Measurements from ENCODE around the gene FAM20C.

FAM20C gene

DNA sequence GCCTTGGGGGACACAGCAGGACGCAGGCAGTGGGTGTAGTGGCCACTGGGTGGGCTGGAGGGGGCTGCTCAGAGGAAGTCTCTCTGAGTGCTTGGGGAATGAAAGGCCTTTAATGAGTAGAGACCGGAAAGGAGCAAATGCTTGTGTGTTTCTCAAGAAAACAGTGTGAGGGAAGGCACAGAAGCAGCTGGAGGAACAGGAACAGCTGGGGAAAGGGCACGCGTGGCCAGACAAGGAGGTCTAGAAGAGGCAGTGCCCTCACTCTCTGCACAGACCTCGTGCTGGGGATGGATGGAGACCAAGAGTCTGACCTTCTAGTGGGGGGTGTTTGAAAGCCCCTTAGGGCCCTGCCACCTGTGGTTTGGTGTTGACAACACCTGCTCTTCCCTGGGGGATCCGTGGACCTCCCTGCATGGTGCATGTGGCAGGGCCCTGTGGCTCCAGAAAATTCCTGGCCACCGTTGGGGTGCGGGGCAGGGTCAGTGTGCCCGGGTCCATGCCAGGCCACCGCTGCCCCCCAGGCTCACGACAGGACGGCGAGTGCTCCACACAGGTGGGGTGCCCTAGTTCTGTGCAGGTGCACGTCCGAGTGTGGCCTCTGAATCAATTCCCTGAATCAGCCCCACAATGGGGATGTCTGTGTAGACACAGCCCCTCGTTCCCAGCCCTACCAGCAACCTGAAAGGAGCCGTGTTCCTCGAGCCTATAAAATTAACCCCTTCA is 25.9 kb upstream of the FAM20C start:
- 66% methylated on average over 18 of the region's 18 CpGs for WGBS
- H2AFZ ChIP-seq (ENCODE audit: low read depth, low read length), result no peak overlapping the region
- H3K4me2 ChIP-seq (ENCODE audit: low read length, poor library complexity, severe bottlenecking), result no peak overlapping the region
- no peak overlapping the region for H2BK5ac ChIP-seq (ENCODE audit: low read depth, low read length, poor library complexity, severe bottlenecking)
- peaks cover 62 to 85% of the 10 kb centered on the region in 2 experiments for H3K27me3 ChIP-seq (ENCODE audit: control insufficient read depth in 1 of 2, insufficient read depth in 1 of 2, low read length in 2 of 2)
- DNase-seq, result peak; percentile 21
- no peaks in the 10 kb centered on the region for H3K9me3 ChIP-seq (ENCODE audit: control insufficient read depth, low read length)
- H2BK12ac ChIP-seq (ENCODE audit: low read length in 2 of 2), result peak overlapping the region in 1 of 2 experiments; percentile 37
- peak overlapping the region; percentile 85 for H4K8ac ChIP-seq (ENCODE audit: low read length)
- H3K23ac ChIP-seq (ENCODE audit: low read length in 2 of 2), result no peak overlapping the region
- H3K18ac ChIP-seq (ENCODE audit: low read depth in 1 of 2, low read length in 2 of 2), result peak overlapping the region; percentile 18 to 76
- H3K14ac ChIP-seq (ENCODE audit: low read length in 2 of 2), result peak overlapping the region in 1 of 2 experiments; percentile 53
- peaks cover 9% of the 10 kb centered on the region for H3K4me1 ChIP-seq (ENCODE audit: control insufficient read depth, insufficient read depth, low read depth, low read length)
- H2BK15ac ChIP-seq (ENCODE audit: low read depth, poor library complexity, severe bottlenecking), result no peak overlapping the region
- H3K4me3 ChIP-seq (ENCODE audit: insufficient read depth in 1 of 2, low read depth in 1 of 2, low read length in 2 of 2), result peak overlapping the region in 1 of 2 experiments; percentile 20
- peak overlapping the region in 1 of 2 experiments; percentile 40 for H3K4ac ChIP-seq (ENCODE audit: low read depth in 1 of 2, low read length in 2 of 2)
- no peak overlapping the region for H2AK5ac ChIP-seq (ENCODE audit: low read length, severe bottlenecking)
- H3K27ac ChIP-seq (ENCODE audit: low read length, poor library complexity, severe bottlenecking), result no peak overlapping the region
- peak overlapping the region; percentile 23 for H2BK120ac ChIP-seq (ENCODE audit: low read depth, low read length)
- H4K91ac ChIP-seq (ENCODE audit: low read length), result peak overlapping the region; percentile 87
- H3K79me1 ChIP-seq (replicated peaks; ENCODE audit: low read length, poor library complexity, severe bottlenecking), result no peaks in the 10 kb centered on the region
- H3K9ac ChIP-seq (ENCODE audit: low read length), result no peak overlapping the region
- H3K36me3 ChIP-seq (ENCODE audit: control insufficient read depth in 1 of 2, insufficient read depth in 2 of 2, low read depth in 1 of 2, low read length in 2 of 2), result no peaks in the 10 kb centered on the region

DNA sequence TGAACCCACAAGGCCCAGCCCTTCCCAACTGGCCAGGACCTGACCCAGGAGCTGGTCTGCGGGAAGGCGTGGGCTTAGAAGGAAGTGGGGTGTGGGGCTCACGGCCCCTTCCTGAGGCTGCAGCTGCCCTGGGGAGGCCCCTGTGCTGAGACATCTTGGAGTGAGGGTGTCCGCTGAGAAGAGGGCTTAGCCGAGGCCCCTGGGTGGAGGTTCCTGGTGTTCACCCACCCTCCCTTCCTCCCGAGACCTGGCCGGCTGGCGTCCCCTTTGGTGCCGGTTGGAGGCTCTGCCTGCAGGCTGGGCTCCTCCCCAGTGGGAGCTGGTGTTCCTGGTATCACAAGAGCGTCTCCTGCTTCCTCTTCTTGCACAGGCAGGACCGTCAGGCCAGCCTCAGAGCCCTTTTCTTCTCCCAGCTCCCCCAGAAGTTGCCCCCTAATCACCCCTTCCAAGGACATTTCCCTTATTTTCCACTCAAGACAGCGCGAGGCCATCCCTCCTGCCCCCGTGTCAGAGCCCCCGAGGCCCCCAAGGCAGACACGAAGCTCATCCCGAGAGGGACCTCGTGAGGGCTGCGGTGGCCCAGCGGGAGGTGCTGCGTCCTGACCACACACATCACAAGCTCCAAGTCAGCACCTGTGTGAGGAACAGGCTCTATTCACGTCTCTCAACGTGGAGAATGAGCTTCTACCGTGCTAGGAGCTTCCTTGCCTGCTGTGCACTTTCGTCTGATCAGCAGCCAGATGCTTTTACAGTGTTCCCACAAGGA is 25.1 kb upstream of the FAM20C start:
- Histone ChIP-seq H3K36me3 (ENCODE audit: control insufficient read depth in 1 of 2, insufficient read depth in 2 of 2, low read depth in 1 of 2, low read length in 2 of 2) (no peaks in the 10 kb centered on the region), H3K4me1 (ENCODE audit: control insufficient read depth, insufficient read depth, low read depth, low read length) (peaks cover 9% of the 10 kb centered on the region), H3K79me1 (replicated peaks; ENCODE audit: low read length, poor library complexity, severe bottlenecking) (no peaks in the 10 kb centered on the region), H3K27ac (ENCODE audit: low read length, poor library complexity, severe bottlenecking) (no peak overlapping the region), H3K4me2 (ENCODE audit: low read length, poor library complexity, severe bottlenecking) (no peak overlapping the region), H3K14ac (ENCODE audit: low read length in 2 of 2) (no peak overlapping the region), H3K9ac (ENCODE audit: low read length) (no peak overlapping the region), H3K4ac (ENCODE audit: low read depth in 1 of 2, low read length in 2 of 2) (peak overlapping the region in 1 of 2 experiments; percentile 40), H2AK5ac (ENCODE audit: low read length, severe bottlenecking) (no peak overlapping the region), H3K27me3 (ENCODE audit: control insufficient read depth in 1 of 2, insufficient read depth in 1 of 2, low read length in 2 of 2) (peaks cover 59 to 77% of the 10 kb centered on the region in 2 experiments), H4K8ac (ENCODE audit: low read length) (no peak overlapping the region), H2BK120ac (ENCODE audit: low read depth, low read length) (peak overlapping the region; percentile 23), H3K23ac (ENCODE audit: low read length in 2 of 2) (no peak overlapping the region), H2BK12ac (ENCODE audit: low read length in 2 of 2) (no peak overlapping the region), H3K18ac (ENCODE audit: low read depth in 1 of 2, low read length in 2 of 2) (no peak overlapping the region), H2BK5ac (ENCODE audit: low read depth, low read length, poor library complexity, severe bottlenecking) (no peak overlapping the region), H2BK15ac (ENCODE audit: low read depth, poor library complexity, severe bottlenecking) (no peak overlapping the region), H2AFZ (ENCODE audit: low read depth, low read length) (no peak overlapping the region), H4K91ac (ENCODE audit: low read length) (no peak overlapping the region), H3K4me3 (ENCODE audit: insufficient read depth in 1 of 2, low read depth in 1 of 2, low read length in 2 of 2) (no peak overlapping the region), H3K9me3 (ENCODE audit: control insufficient read depth, low read length) (no peaks in the 10 kb centered on the region)
- no peak for DNase-seq
- WGBS, result 81% methylated on average over 25 of the region's 25 CpGs

DNA sequence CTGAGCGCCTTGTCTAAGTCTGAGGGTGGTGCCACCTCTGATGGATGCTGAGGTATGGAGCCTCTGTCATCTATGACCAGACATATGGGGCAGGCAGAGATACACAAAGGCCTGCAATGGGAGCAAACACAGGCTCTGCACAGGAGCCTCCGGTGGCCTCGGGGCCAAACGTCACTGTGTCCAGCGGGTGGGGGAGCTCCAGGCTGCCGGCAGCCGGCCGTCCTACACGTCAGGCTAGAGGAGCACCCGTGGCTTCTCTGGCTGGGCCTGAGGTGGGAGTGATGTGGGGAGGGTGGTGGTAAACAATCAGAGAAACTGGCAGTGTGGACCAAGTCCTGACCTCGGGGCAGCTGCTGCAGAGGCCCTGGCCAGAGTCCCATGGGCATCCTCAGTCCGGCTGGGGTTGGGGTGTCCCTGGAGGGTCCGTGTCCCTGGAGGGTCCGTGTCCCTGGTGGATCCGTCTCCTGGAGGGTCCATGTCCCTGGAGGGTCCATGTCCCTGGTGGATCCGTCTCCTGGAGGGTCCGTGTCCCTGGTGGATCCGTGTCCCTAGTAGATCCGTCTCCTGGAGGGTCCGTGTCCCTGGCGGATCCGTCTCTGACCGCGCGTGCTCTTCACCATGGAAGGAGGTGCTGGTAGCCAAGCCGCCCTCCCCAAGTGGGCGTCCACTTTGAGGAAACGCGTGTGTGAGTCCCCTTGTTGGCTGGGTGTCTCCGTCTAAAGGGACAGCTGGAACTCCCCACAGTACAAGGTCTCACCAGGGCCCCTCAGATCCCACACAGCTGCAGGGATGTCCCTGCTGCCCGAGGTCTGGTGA is 24.2 kb upstream of the FAM20C start:
- H3K79me1 ChIP-seq (replicated peaks; ENCODE audit: low read length, poor library complexity, severe bottlenecking), result no peaks in the 10 kb centered on the region
- no peak overlapping the region for H3K9ac ChIP-seq (ENCODE audit: low read length)
- 89% methylated on average over 30 of the region's 31 CpGs for WGBS
- H3K14ac ChIP-seq (ENCODE audit: low read length in 2 of 2), result no peak overlapping the region
- H3K4me1 ChIP-seq (ENCODE audit: control insufficient read depth, insufficient read depth, low read depth, low read length), result peaks cover 9% of the 10 kb centered on the region
- no peak overlapping the region for H3K27ac ChIP-seq (ENCODE audit: low read length, poor library complexity, severe bottlenecking)
- H3K4ac ChIP-seq (ENCODE audit: low read depth in 1 of 2, low read length in 2 of 2), result no peak overlapping the region
- peaks cover 50 to 68% of the 10 kb centered on the region in 2 experiments for H3K27me3 ChIP-seq (ENCODE audit: control insufficient read depth in 1 of 2, insufficient read depth in 1 of 2, low read length in 2 of 2)
- no peak overlapping the region for H2BK5ac ChIP-seq (ENCODE audit: low read depth, low read length, poor library complexity, severe bottlenecking)
- no peak overlapping the region for H2BK120ac ChIP-seq (ENCODE audit: low read depth, low read length)
- no peak for DNase-seq
- no peak overlapping the region for H3K4me3 ChIP-seq (ENCODE audit: insufficient read depth in 1 of 2, low read depth in 1 of 2, low read length in 2 of 2)
- H3K18ac ChIP-seq (ENCODE audit: low read depth in 1 of 2, low read length in 2 of 2), result no peak overlapping the region
- no peak overlapping the region for H4K8ac ChIP-seq (ENCODE audit: low read length)
- no peak overlapping the region for H2BK12ac ChIP-seq (ENCODE audit: low read length in 2 of 2)
- H2AK5ac ChIP-seq (ENCODE audit: low read length, severe bottlenecking), result no peak overlapping the region
- H3K9me3 ChIP-seq (ENCODE audit: control insufficient read depth, low read length), result no peaks in the 10 kb centered on the region
- H2AFZ ChIP-seq (ENCODE audit: low read depth, low read length), result no peak overlapping the region
- no peaks in the 10 kb centered on the region for H3K36me3 ChIP-seq (ENCODE audit: control insufficient read depth in 1 of 2, insufficient read depth in 2 of 2, low read depth in 1 of 2, low read length in 2 of 2)
- no peak overlapping the region for H3K4me2 ChIP-seq (ENCODE audit: low read length, poor library complexity, severe bottlenecking)
- H3K23ac ChIP-seq (ENCODE audit: low read length in 2 of 2), result no peak overlapping the region
- H2BK15ac ChIP-seq (ENCODE audit: low read depth, poor library complexity, severe bottlenecking), result no peak overlapping the region
- no peak overlapping the region for H4K91ac ChIP-seq (ENCODE audit: low read length)
